Vagina (tissue), 2 donors: Measurements from ENCODE around the gene NUP188. TPM values are rescaled to one million over a fixed set of nuclear protein-coding genes. Genes with fewer than 3 reads are reported as not detected.

Experiments used
- DNase-seq, 2 donors: peaks; one replicate each; pipeline ENCODE4 v3.0.0-alpha.2; 2017; ENCODE audit errors: extremely low spot score in 2 of 2
- H3K27ac ChIP-seq: fragments of 200-600 bp; sonication (generic); one replicate; pipeline ENCODE4 v1.5.1; 2019
- H3K27me3 ChIP-seq: fragments of 200-600 bp; sonication (generic); one replicate; pipeline ENCODE4 v1.5.1; 2019
- H3K36me3 ChIP-seq, 2 donors: fragments of 200-600 bp; sonication (generic); one replicate each; pipeline ENCODE4 v1.5.1; 2017 to 2019
- H3K4me1 ChIP-seq: fragments of 200-600 bp; sonication (generic); one replicate; pipeline ENCODE4 v1.5.1; 2019
- H3K4me3 ChIP-seq, 2 donors: fragments of 200-600 bp; sonication (generic); 1 replicate in 1 of 2; 2 replicates in 1 of 2; pipeline ENCODE4 v1.5.1; 2016 to 2019
- H3K9me3 ChIP-seq: fragments of 200-600 bp; sonication (generic); one replicate; pipeline ENCODE4 v1.5.1; 2019
- POLR2A ChIP-seq, 2 donors: fragments of 450-650 bp; IDR thresholded peaks; one replicate each; pipeline ENCODE4 v1.6.1; 2017; ENCODE audit warnings: antibody characterized with exemption in 2 of 2, mild to moderate bottlenecking in 2 of 2, moderate library complexity in 2 of 2
- POLR2AphosphoS5 ChIP-seq, 2 donors: sonication (generic); formaldehyde crosslinking; IDR thresholded peaks; one replicate each; pipeline ENCODE4 v1.9.0; 2017; ENCODE audit warnings: antibody characterized with exemption in 2 of 2, mild to moderate bottlenecking in 2 of 2, low read depth in 1 of 2; ENCODE audit not compliant: insufficient read depth in 1 of 2
- intact Hi-C: fragments of 100-400 bp; cut with DNase I; formaldehyde crosslinking; loops from one replicate; pipeline ENCODE4 v1.15.1; 2023
- total RNA-seq: library from RNA; depleted of rRNA; stranded (reverse); fragments of >200 nt; gene quantifications from one replicate; pipeline ENCODE4 v1.2.3, GENCODE V29; 2016
- TF ChIP-seq, protein P1 (sequence below), 3 experiments: fragments of 450-650 bp in 2 of 3; fragments of 200-600 bp in 1 of 3; sonication (generic) in 1 of 3; IDR thresholded peaks; one replicate each; pipeline ENCODE4 v1.5.1; 2017 to 2019; ENCODE audit warnings: antibody characterized with exemption in 3 of 3, mild to moderate bottlenecking in 2 of 3, moderate library complexity in 2 of 3

NUP188 gene
- total RNA-seq, 1 donor from 2014 or later: 69.0 TPM

DNA sequence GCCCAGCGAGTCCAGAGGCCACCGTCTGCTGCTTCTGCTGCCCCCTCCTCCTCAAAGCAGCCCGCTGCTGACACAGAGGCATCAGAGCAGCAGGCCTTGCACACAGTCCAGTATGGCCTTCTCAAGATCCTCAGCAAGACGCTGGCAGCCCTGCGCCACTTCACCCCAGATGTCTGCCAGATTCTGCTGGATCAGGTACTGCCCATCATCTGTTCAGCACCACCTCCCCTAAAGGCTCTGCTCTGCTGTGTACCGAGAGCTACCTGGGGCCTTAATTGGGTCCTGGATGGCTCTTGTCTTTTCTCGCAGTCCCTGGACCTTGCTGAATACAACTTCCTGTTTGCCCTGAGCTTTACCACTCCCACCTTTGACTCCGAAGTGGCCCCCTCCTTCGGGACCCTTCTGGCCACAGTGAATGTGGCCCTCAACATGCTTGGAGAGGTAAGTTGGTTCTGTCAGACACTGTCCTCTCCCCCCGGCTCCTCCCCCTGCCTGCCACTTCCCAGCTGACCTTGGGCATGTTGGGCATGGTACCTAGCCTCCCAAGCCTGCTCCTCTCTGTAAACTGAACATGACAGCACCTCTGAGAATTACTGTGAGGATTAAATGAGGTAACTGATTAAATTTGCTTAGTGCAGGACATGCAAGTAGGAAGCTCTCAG, 58.0 kb downstream of the NUP188 start:
- Histone ChIP-seq H3K36me3 (peaks cover 0 to 62% of the 10 kb centered on the region in 2 donors), H3K4me1 (peaks cover 23% of the 10 kb centered on the region), H3K27ac (no peak overlapping the region), H3K27me3 (no peaks in the 10 kb centered on the region), H3K4me3 (no peak overlapping the region), H3K9me3 (no peaks in the 10 kb centered on the region)
- intact Hi-C loops: no loop called here
- DNase-seq: no peak
- TF ChIP-seq, protein P1, sequence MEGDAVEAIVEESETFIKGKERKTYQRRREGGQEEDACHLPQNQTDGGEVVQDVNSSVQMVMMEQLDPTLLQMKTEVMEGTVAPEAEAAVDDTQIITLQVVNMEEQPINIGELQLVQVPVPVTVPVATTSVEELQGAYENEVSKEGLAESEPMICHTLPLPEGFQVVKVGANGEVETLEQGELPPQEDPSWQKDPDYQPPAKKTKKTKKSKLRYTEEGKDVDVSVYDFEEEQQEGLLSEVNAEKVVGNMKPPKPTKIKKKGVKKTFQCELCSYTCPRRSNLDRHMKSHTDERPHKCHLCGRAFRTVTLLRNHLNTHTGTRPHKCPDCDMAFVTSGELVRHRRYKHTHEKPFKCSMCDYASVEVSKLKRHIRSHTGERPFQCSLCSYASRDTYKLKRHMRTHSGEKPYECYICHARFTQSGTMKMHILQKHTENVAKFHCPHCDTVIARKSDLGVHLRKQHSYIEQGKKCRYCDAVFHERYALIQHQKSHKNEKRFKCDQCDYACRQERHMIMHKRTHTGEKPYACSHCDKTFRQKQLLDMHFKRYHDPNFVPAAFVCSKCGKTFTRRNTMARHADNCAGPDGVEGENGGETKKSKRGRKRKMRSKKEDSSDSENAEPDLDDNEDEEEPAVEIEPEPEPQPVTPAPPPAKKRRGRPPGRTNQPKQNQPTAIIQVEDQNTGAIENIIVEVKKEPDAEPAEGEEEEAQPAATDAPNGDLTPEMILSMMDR (IDR thresholded peaks at IDR 0.05): no peak
- no peak for TF ChIP-seq POLR2AphosphoS5 (IDR thresholded peaks at IDR 0.05; ENCODE audit: insufficient read depth in 1 of 2, low read depth in 1 of 2)

- H3K4me1 ChIP-seq: peaks cover 23% of the 10 kb centered on the region
- H3K27me3 ChIP-seq: no peaks in the 10 kb centered on the region
- peaks cover 0 to 61% of the 10 kb centered on the region in 2 donors for H3K36me3 ChIP-seq
- peak overlapping the region; percentile 60 for H3K27ac ChIP-seq
- TF ChIP-seq POLR2A (IDR thresholded peaks at IDR 0.05) (no peak), POLR2AphosphoS5 (IDR thresholded peaks at IDR 0.05; ENCODE audit: insufficient read depth in 1 of 2, low read depth in 1 of 2) (peak in 1 of 2 donors; percentile 22)
- TF ChIP-seq, protein P1 (IDR thresholded peaks at IDR 0.05): peak; percentile 21 to 64 (median 46)
- H3K9me3 ChIP-seq: no peaks in the 10 kb centered on the region
- H3K4me3 ChIP-seq: no peak overlapping the region
- intact Hi-C loops: no loop called here
- no peak for DNase-seq
Measured at GRCh38 chr9:129006328-129007034, 59.0 kb downstream of the NUP188 start.

DNA sequence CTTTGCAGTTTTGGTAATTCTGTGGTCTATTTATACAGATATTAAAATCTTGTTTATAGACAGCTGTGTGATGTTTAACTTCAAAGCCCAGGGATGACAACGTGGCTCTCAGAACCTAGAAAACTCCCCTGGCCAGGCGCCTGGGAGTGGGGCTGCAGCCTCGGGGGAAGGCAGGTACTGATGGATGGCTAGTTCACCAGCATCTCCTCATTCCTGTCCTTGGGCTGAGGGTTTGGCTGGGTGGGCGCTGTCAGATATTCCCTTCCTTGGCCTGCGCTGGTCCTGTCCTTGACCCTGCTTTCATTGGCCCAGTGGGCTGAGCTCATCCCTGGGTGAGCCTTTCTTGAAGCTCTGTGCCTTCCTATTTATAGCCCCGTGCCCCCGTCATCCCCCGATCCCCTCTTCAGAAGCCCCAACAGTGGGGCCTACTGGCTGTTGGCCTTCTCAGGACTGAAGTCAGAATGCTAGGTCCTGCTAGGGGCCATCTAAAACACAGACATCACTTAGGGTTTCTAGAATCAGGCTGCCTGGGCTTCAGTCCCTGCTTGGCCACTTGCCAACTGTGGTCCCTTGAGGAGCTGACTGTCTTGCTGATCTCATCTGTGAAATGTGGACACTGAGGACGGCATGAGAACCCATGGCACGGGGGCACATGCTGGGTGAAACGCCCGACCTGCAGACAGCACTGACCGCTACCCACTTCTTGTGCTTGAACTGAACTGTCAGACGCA, 59.7 kb downstream of the NUP188 start:
- peak overlapping the region; percentile 60 for H3K27ac ChIP-seq
- no peaks in the 10 kb centered on the region for H3K27me3 ChIP-seq
- H3K36me3 ChIP-seq: peaks cover 0 to 61% of the 10 kb centered on the region in 2 donors
- H3K4me3 ChIP-seq: no peak overlapping the region
- peaks cover 23% of the 10 kb centered on the region for H3K4me1 ChIP-seq
- no peaks in the 10 kb centered on the region for H3K9me3 ChIP-seq
- no peak for TF ChIP-seq POLR2AphosphoS5 (IDR thresholded peaks at IDR 0.05; ENCODE audit: insufficient read depth in 1 of 2, low read depth in 1 of 2)
- TF ChIP-seq, protein P1 (IDR thresholded peaks at IDR 0.05): no peak
- no peak for TF ChIP-seq POLR2A (IDR thresholded peaks at IDR 0.05)
- DNase-seq: no peak
- intact Hi-C loops: no loop called here

GRCh38 chr9:129007766-129008468, 60.4 kb downstream of the NUP188 start:
- no peak for TF ChIP-seq POLR2AphosphoS5 (IDR thresholded peaks at IDR 0.05; ENCODE audit: insufficient read depth in 1 of 2, low read depth in 1 of 2)
- TF ChIP-seq, protein P1 (IDR thresholded peaks at IDR 0.05): no peak
- TF ChIP-seq POLR2A (IDR thresholded peaks at IDR 0.05): no peak
- no peak for DNase-seq
- H3K27me3 ChIP-seq: no peaks in the 10 kb centered on the region
- peaks cover 23% of the 10 kb centered on the region for H3K4me1 ChIP-seq
- H3K9me3 ChIP-seq: no peaks in the 10 kb centered on the region
- H3K27ac ChIP-seq: peak overlapping the region; percentile 39
- intact Hi-C loops: no loop called here
- H3K36me3 ChIP-seq: peaks cover 0 to 61% of the 10 kb centered on the region in 2 donors
- no peak overlapping the region for H3K4me3 ChIP-seq
